Endothelial cell of umbilical vein (primary cell): ENCODE results near the gene EME2. TPM values are rescaled to one million over a fixed set of nuclear protein-coding genes. Genes with fewer than 3 reads are reported as not detected.

Experiments used
- BruUV-seq: library from RNA; stranded (reverse); fragments of 400-500 nt; replicated peaks from 2 replicates; lab custom pipeline; 2021; lab: Mats Ljungman, UMichigan
- CTCF ChIA-PET: fragments of 300-600, 350-600 bp; sonication (Branson Sonifier 250); formaldehyde crosslinking; loops from one replicate; lab custom pipeline; 2021; ENCODE audit warnings: antibody characterized with exemption, inconsistent platforms; lab: Charles Lee
- POLR2A ChIA-PET: fragments of 300-600, 350-600 bp; sonication (Branson Sonifier 250); formaldehyde crosslinking; loops from one replicate; lab custom pipeline; 2021; ENCODE audit warnings: antibody characterized with exemption, inconsistent platforms; lab: Charles Lee
- DNase-seq: peaks from one replicate; pipeline ENCODE4 v3.0.0-alpha.2; 2011; ENCODE audit warnings: low read depth, low spot score
- FAIRE-seq: peaks from 2 replicates; lab custom pipeline; 2011; peaks lifted over from hg19 to GRCh38; lab: Jason Lieb, UNC
- H2AFZ ChIP-seq: 2 replicates; pipeline ENCODE4 v1.6.0; 2012; ENCODE audit warnings: low read depth, low read length, control low read depth, inconsistent platforms
- H3K27ac ChIP-seq: 2 replicates; pipeline ENCODE4 v1.5.1; 2011; ENCODE audit warnings: low read depth, mild to moderate bottlenecking, control low read depth, low read length, moderate library complexity; ENCODE audit not compliant: insufficient read depth
- H3K27me3 ChIP-seq, 2 experiments: 2 replicates each; pipeline versions ENCODE4 v1.6.0 to v1.6.1; 2011; ENCODE audit warnings: low read length in 2 of 2, mixed read lengths in 1 of 2; ENCODE audit not compliant: control insufficient read depth in 2 of 2, insufficient read depth in 2 of 2
- H3K36me3 ChIP-seq, 2 experiments: 2 replicates in 1 of 2; 3 replicates in 1 of 2; pipeline ENCODE4 v1.5.1; 2011; ENCODE audit warnings: low read length in 2 of 2, mild to moderate bottlenecking in 1 of 2, moderate library complexity in 1 of 2; ENCODE audit not compliant: control insufficient read depth in 2 of 2, insufficient read depth in 2 of 2; ENCODE audit errors: extremely low read depth in 1 of 2
- H3K4me1 ChIP-seq: 3 replicates; pipeline ENCODE4 v1.5.1; 2011; ENCODE audit warnings: mild to moderate bottlenecking, low read length; ENCODE audit not compliant: control insufficient read depth, insufficient read depth; ENCODE audit errors: extremely low read depth
- H3K4me2 ChIP-seq: 2 replicates; pipeline ENCODE4 v1.6.1; 2011; ENCODE audit warnings: low read length, control low read depth, mixed read lengths; ENCODE audit not compliant: insufficient read depth
- H3K4me3 ChIP-seq, 3 experiments: fragments of 200-600 bp in 1 of 3; sonication (generic), shearing (Covaris generic) in 1 of 3; replicated peaks in 1 of 3; 2 replicates each; pipeline ENCODE4 v1.5.1; 2011 to 2016; ENCODE audit warnings: control low read depth in 3 of 3, low read length in 3 of 3, mild to moderate bottlenecking in 2 of 3, inconsistent platforms in 1 of 3, low read depth in 1 of 3, moderate library complexity in 1 of 3; ENCODE audit not compliant: insufficient read depth in 1 of 3
- H3K79me2 ChIP-seq: 2 replicates; pipeline ENCODE4 v1.6.0; 2012; ENCODE audit warnings: low read length, inconsistent platforms; ENCODE audit not compliant: control insufficient read depth, insufficient read depth
- H3K9ac ChIP-seq: replicated peaks from 2 replicates; pipeline ENCODE3; 2011; ENCODE audit warnings: low read length, control low read depth; ENCODE audit not compliant: insufficient read depth; ENCODE audit errors: extremely low read depth
- H3K9me1 ChIP-seq: replicated peaks from 3 replicates; pipeline ENCODE4 v1.6.0; 2011; ENCODE audit warnings: mild to moderate bottlenecking, low read length; ENCODE audit not compliant: control insufficient read depth, insufficient read depth; ENCODE audit errors: extremely low read depth
- H3K9me3 ChIP-seq: replicated peaks from 2 replicates; pipeline ENCODE4 v1.5.1; 2012; ENCODE audit warnings: low read length, inconsistent platforms; ENCODE audit not compliant: control insufficient read depth, insufficient read depth
- H4K20me1 ChIP-seq: replicated peaks from 2 replicates; pipeline ENCODE3; 2011; ENCODE audit warnings: mild to moderate bottlenecking, low read length; ENCODE audit not compliant: control insufficient read depth, insufficient read depth; ENCODE audit errors: extremely low read depth
- CTCF ChIP-seq, 2 donors: IDR thresholded peaks; 1 replicate in 1 of 2; 2 replicates in 1 of 2; pipeline ENCODE4 v1.5.1; 2011; ENCODE audit warnings: low read length in 2 of 2, mild to moderate bottlenecking in 2 of 2, moderate library complexity in 2 of 2, control low read depth in 1 of 2, inconsistent platforms in 1 of 2, low read depth in 1 of 2; ENCODE audit not compliant: insufficient read depth in 1 of 2; ENCODE audit errors: extremely low read depth in 1 of 2
- EZH2 ChIP-seq: IDR thresholded peaks from 2 replicates; pipeline ENCODE4 v1.6.1; 2012; ENCODE audit warnings: borderline replicate concordance, low read depth, mild to moderate bottlenecking, moderate library complexity, low read length, inconsistent platforms; ENCODE audit not compliant: severe bottlenecking
- FOS ChIP-seq: IDR thresholded peaks from 2 replicates; pipeline ENCODE4 v1.6.1; 2011; ENCODE audit warnings: mild to moderate bottlenecking, low read length, moderate library complexity, borderline replicate concordance; ENCODE audit not compliant: insufficient read depth
- GATA2 ChIP-seq: IDR thresholded peaks from 2 replicates; pipeline ENCODE4 v1.7.0; 2011; ENCODE audit warnings: low read depth, mild to moderate bottlenecking, moderate library complexity, mixed read lengths, low read length; ENCODE audit not compliant: insufficient read length, insufficient read depth
- JUN ChIP-seq: IDR thresholded peaks from 2 replicates; pipeline ENCODE4 v1.6.1; 2011; ENCODE audit warnings: borderline replicate concordance, low read depth; ENCODE audit not compliant: insufficient read length, insufficient read depth
- MAX ChIP-seq: IDR thresholded peaks from 2 replicates; pipeline ENCODE4 v1.6.1; 2011; ENCODE audit not compliant: insufficient read depth, insufficient read length
- MYC ChIP-seq: IDR thresholded peaks from one replicate; pipeline ENCODE4 v1.6.1; 2011; ENCODE audit warnings: mild to moderate bottlenecking, low read depth, low read length
- POLR2A ChIP-seq: IDR thresholded peaks from 2 replicates; pipeline ENCODE4 v1.6.1; 2012; ENCODE audit warnings: low read depth, mild to moderate bottlenecking, control low read depth, low read length
- POLR2AphosphoS5 ChIP-seq: IDR thresholded peaks from 2 replicates; pipeline ENCODE4 v1.6.1; 2012; ENCODE audit warnings: low read depth, mild to moderate bottlenecking, control low read depth, low read length, moderate library complexity; ENCODE audit not compliant: insufficient read depth
- dilution Hi-C: fragments of 300-500 bp; cut with MboI; formaldehyde crosslinking; loops from one replicate; pipeline ENCODE4 v1.15.0; 2019; ENCODE audit warnings: low sequenced_read_pairs; ENCODE audit not compliant: extremely low pct_ligation_motif_present
- intact Hi-C: fragments of 100-400 bp; cut with micrococcal nuclease; formaldehyde crosslinking; loops from one replicate; pipeline ENCODE4 v1.10.0; 2022
- polyA plus RNA-seq, 4 experiments: library from polyadenylated mRNA; depleted of rRNA in 3 of 4; stranded (reverse) in 3 of 4; unstranded in 1 of 4; fragments of >200 nt; gene quantifications; 2 replicates each; pipeline versions ENCODE4 v1.2.1 to v1.2.3, GENCODE V29; 2011 to 2012; ENCODE audit warnings: missing spikeins in 1 of 4
- total RNA-seq: library from RNA; stranded (reverse); gene quantifications from 2 replicates; pipeline ENCODE4 v1.2.3, GENCODE V29; 2021

Gene EME2
- total and polyA plus RNA-seq, 2 donors (not counting 3 experiments of a cell fraction or from before 2014, with no cell fraction given), result 9.7 to 21.4 TPM

- Histone ChIP-seq H3K9ac (no peak overlapping the region), H3K4me2 (no peak overlapping the region), H3K4me3 (no peak overlapping the region), H3K4me1 (no peaks in the 10 kb centered on the region), H3K9me3 (no peaks in the 10 kb centered on the region), H3K79me2 (no peaks in the 10 kb centered on the region), H2AFZ (no peak overlapping the region), H3K27ac (no peak overlapping the region), H3K27me3 (no peaks in the 10 kb centered on the region), H3K9me1 (no peaks in the 10 kb centered on the region), H3K36me3 (peaks cover 0 to 32% of the 10 kb centered on the region in 2 experiments), H4K20me1 (no peaks in the 10 kb centered on the region)
- intact Hi-C loops (no loop called here), dilution Hi-C loops (no loop called here)
- ChIA-PET CTCF (no interaction called here), POLR2A (no interaction called here)
- TF ChIP-seq FOS (no peak), JUN (no peak), MYC (no peak), GATA2 (no peak), POLR2A (no peak), MAX (no peak)
- BruUV-seq, result no TSS peak
- no peak for DNase-seq
- FAIRE-seq, result no peak
Observed at GRCh38 chr16:1816396-1817275, 44.0 kb downstream of the EME2 start.

GRCh38 chr16:1817276-1817589 is 44.6 kb downstream of the EME2 start:
- Histone ChIP-seq H2AFZ (no peak overlapping the region), H3K36me3 (peaks cover 0 to 36% of the 10 kb centered on the region in 2 experiments), H3K9me3 (no peaks in the 10 kb centered on the region), H3K27ac (no peak overlapping the region), H4K20me1 (no peaks in the 10 kb centered on the region), H3K9me1 (no peaks in the 10 kb centered on the region), H3K4me2 (no peak overlapping the region), H3K79me2 (no peaks in the 10 kb centered on the region), H3K4me3 (no peak overlapping the region), H3K4me1 (no peaks in the 10 kb centered on the region), H3K9ac (no peak overlapping the region), H3K27me3 (no peaks in the 10 kb centered on the region)
- DNase-seq (no peak), FAIRE-seq (no peak)
- TF ChIP-seq FOS (no peak), MAX (no peak), JUN (no peak), MYC (no peak), POLR2A (no peak), CTCF (IDR thresholded peaks at IDR 0.05; ENCODE audit: extremely low read depth in 1 of 2, insufficient read depth in 1 of 2, low read depth in 1 of 2, low read length in 2 of 2) (no peak), EZH2 (no peak), GATA2 (no peak), POLR2AphosphoS5 (no peak)
- ChIA-PET CTCF (no interaction called here), POLR2A (no interaction called here)
- intact Hi-C loops (no loop called here), dilution Hi-C loops (no loop called here)
- BruUV-seq, result no TSS peak
